OCI-LY1 (cell line): ENCODE measurements around the gene PTPRN2.

Experiments
- H2AFZ ChIP-seq: fragments of 200-600 bp; sonication (generic), shearing (Covaris generic); 2 replicates; pipeline ENCODE4 v1.6.0; 2014; ENCODE audit warnings: antibody characterized with exemption, mild to moderate bottlenecking, low read length
- H3F3A ChIP-seq: fragments of 200-600 bp; sonication (generic), shearing (Covaris generic); 2 replicates; pipeline ENCODE4 v1.6.0; 2014; ENCODE audit warnings: mild to moderate bottlenecking, antibody characterized with exemption, low read length, moderate library complexity; ENCODE audit not compliant: insufficient read depth
- H3K27ac ChIP-seq: fragments of 200-600 bp; sonication (generic); 2 replicates; pipeline ENCODE4 v1.5.1; 2014; ENCODE audit warnings: low read length, mixed run types, mild to moderate bottlenecking, low read depth; ENCODE audit not compliant: poor library complexity, severe bottlenecking
- H3K27me3 ChIP-seq: fragments of 200-600 bp; sonication (generic); 2 replicates; pipeline ENCODE4 v1.6.0; 2014; ENCODE audit warnings: antibody characterized with exemption, mild to moderate bottlenecking, low read length, moderate library complexity; ENCODE audit not compliant: insufficient read depth
- H3K36me3 ChIP-seq: fragments of 200-600 bp; sonication (generic); 2 replicates; pipeline ENCODE4 v1.6.1; 2014; ENCODE audit warnings: mild to moderate bottlenecking, antibody characterized with exemption, low read length, moderate library complexity, mixed read lengths; ENCODE audit not compliant: insufficient read depth
- H3K4me1 ChIP-seq: fragments of 200-600 bp; sonication (generic); 2 replicates; pipeline ENCODE4 v1.5.1; 2014; ENCODE audit warnings: mild to moderate bottlenecking, low read length, moderate library complexity; ENCODE audit not compliant: insufficient read depth, severe bottlenecking
- H3K4me2 ChIP-seq: fragments of 200-600 bp; sonication (generic), shearing (Covaris generic); 2 replicates; pipeline ENCODE4 v1.6.1; 2014; ENCODE audit warnings: low read length
- H3K4me3 ChIP-seq: fragments of 200-600 bp; sonication (generic); 2 replicates; pipeline ENCODE4 v1.5.1; 2014; ENCODE audit warnings: low read length, low read depth, mild to moderate bottlenecking, mixed read lengths; ENCODE audit not compliant: poor library complexity, severe bottlenecking
- H3K79me2 ChIP-seq: fragments of 200-600 bp; shearing (Covaris generic); 2 replicates; pipeline ENCODE4 v1.6.1; 2016; ENCODE audit warnings: mixed run types, low read length, mixed read lengths; ENCODE audit not compliant: insufficient read depth
- H3K9ac ChIP-seq: fragments of 200-600 bp; sonication (generic), shearing (Covaris generic); 2 replicates; pipeline ENCODE4 v1.6.1; 2014; ENCODE audit warnings: mild to moderate bottlenecking, low read length, mixed read lengths
- H3K9me2 ChIP-seq: fragments of 200-600 bp; sonication (generic), shearing (Covaris generic); 2 replicates; pipeline ENCODE4 v1.6.1; 2014; ENCODE audit warnings: low read depth, mild to moderate bottlenecking, low read length, mixed read lengths
- H3K9me3 ChIP-seq: fragments of 200-600 bp; shearing (Covaris generic); 2 replicates; pipeline ENCODE4 v1.6.1; 2014; ENCODE audit warnings: low read length, mixed read lengths
- H4K20me1 ChIP-seq: fragments of 200-600 bp; sonication (generic), shearing (Covaris generic); 2 replicates; pipeline ENCODE4 v1.6.0; 2016; ENCODE audit warnings: mild to moderate bottlenecking, low read length; ENCODE audit not compliant: insufficient read depth
- EZH2 ChIP-seq: fragments of 200-600 bp; sonication (generic), shearing (Covaris generic); IDR thresholded peaks from 2 replicates; pipeline ENCODE4 v1.8.0; 2017; ENCODE audit warnings: borderline replicate concordance, mixed run types, mild to moderate bottlenecking, antibody characterized with exemption, low read length, moderate library complexity, mixed read lengths
- TF ChIP-seq, protein P1 (sequence below): fragments of 200-600 bp; sonication (generic), shearing (Covaris generic); IDR thresholded peaks from 2 replicates; pipeline ENCODE4 v1.5.1; 2017; ENCODE audit warnings: mild to moderate bottlenecking, antibody characterized with exemption, low read length, moderate library complexity, mixed read lengths

PTPRN2 gene

DNA sequence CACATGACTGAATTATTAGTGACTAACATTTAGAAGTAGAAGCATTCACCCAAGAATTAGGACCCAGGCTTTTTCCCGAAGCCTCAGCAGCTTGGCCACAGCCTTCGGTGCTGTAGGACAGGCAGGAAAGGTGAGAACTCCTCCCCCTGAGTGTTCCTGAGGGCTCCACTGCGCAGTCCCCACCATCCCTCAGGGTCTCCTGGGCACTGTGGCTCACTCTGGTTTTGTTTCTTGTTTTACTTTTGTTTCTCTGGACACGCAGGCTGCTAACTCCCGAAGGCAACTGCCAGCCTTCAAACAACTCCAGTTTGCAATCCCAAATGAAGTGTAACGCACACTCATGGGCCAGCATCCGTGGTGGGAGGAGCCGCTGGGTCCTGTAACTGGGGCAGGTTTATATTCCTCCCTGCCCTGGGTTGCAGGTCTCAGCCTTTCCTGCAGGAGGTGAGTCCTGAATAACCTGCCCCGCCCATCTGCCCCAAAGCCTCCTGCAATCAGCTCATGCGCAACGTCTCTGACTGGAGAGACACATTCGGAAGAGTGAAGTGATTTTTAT lies 492.9 kb downstream of the PTPRN2 start:
- TF ChIP-seq EZH2, result no peak
- TF ChIP-seq, protein P1, sequence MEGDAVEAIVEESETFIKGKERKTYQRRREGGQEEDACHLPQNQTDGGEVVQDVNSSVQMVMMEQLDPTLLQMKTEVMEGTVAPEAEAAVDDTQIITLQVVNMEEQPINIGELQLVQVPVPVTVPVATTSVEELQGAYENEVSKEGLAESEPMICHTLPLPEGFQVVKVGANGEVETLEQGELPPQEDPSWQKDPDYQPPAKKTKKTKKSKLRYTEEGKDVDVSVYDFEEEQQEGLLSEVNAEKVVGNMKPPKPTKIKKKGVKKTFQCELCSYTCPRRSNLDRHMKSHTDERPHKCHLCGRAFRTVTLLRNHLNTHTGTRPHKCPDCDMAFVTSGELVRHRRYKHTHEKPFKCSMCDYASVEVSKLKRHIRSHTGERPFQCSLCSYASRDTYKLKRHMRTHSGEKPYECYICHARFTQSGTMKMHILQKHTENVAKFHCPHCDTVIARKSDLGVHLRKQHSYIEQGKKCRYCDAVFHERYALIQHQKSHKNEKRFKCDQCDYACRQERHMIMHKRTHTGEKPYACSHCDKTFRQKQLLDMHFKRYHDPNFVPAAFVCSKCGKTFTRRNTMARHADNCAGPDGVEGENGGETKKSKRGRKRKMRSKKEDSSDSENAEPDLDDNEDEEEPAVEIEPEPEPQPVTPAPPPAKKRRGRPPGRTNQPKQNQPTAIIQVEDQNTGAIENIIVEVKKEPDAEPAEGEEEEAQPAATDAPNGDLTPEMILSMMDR, result no peak
- no peak overlapping the region for H3K27ac ChIP-seq
- no peak overlapping the region for H3K4me2 ChIP-seq
- no peaks in the 10 kb centered on the region for H3K4me1 ChIP-seq
- no peaks in the 10 kb centered on the region for H3K79me2 ChIP-seq
- no peaks in the 10 kb centered on the region for H3K9me2 ChIP-seq
- H3K4me3 ChIP-seq, result no peak overlapping the region
- H2AFZ ChIP-seq, result no peak overlapping the region
- H4K20me1 ChIP-seq, result no peaks in the 10 kb centered on the region
- no peaks in the 10 kb centered on the region for H3K36me3 ChIP-seq
- no peak overlapping the region for H3K9ac ChIP-seq
- no peaks in the 10 kb centered on the region for H3K27me3 ChIP-seq
- H3F3A ChIP-seq, result no peaks in the 10 kb centered on the region; the same call in 1 of the 2 replicates
- no peaks in the 10 kb centered on the region for H3K9me3 ChIP-seq

DNA sequence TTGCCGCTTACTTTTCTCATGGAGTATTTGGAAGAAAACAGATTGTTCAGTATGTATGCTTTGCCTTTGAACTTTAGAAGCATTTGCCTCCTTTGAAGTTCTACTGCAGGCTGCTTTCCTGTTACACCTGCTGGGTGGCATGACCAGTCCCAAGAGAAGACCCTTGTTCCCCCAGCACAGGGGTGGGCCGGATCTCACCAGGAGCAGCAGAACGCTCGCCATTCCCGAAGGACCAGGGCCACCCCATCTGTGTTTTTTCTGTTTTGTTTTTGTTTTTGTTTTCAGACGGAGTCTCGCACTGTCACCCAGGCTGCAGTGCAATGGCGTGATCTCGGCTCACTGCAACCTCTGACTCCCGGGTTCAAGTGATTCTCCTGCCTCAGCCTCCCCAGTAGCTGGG lies 493.6 kb downstream of the PTPRN2 start:
- Histone ChIP-seq H2AFZ (no peak overlapping the region), H3K79me2 (no peaks in the 10 kb centered on the region), H3K27me3 (no peaks in the 10 kb centered on the region)

DNA sequence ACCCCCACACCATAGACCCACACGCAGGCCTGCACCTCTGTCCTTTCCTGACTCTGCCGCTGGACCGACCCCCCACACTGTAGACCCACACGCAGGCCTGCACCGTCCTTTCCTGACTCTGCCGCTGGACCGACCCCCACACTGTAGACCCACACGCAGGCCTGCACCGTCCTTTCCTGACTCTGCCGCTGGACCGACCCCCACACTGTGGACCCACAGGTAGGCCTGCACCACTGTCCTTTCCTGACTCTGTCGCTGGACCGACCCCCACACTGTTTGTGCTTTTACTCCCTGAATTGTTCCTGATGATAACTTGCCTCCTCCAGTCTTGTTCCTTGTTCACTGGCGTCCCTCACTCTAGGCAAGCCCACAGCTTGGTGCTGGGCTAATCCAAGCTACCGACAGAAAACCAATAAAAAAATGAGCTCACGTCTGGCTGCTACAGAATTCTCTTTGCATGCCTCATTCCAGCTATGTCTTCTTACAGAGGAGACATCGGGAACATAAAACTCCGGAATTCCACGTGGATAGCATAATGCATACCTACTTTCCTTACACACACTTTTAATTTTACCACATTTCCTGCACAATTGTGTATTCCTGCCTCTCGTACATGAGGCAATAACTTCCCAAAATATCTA lies 494.3 kb downstream of the PTPRN2 start:
- Histone ChIP-seq H3K36me3 (no peaks in the 10 kb centered on the region), H2AFZ (no peak overlapping the region), H3K4me2 (no peak overlapping the region), H3K9me3 (no peaks in the 10 kb centered on the region), H3K9me2 (no peaks in the 10 kb centered on the region), H3K27ac (no peak overlapping the region), H3K4me3 (no peak overlapping the region), H3K27me3 (no peaks in the 10 kb centered on the region), H4K20me1 (no peaks in the 10 kb centered on the region), H3F3A (no peaks in the 10 kb centered on the region; the same call in 1 of the 2 replicates), H3K79me2 (no peaks in the 10 kb centered on the region), H3K9ac (no peak overlapping the region), H3K4me1 (no peaks in the 10 kb centered on the region)
- TF ChIP-seq, protein P1, result no peak

More for the DNA sequence above, 493.6 kb downstream of the PTPRN2 start:
- no peaks in the 10 kb centered on the region for H4K20me1 ChIP-seq
- no peak overlapping the region for H3K27ac ChIP-seq
- no peak overlapping the region for H3K4me2 ChIP-seq
- no peaks in the 10 kb centered on the region for H3K9me2 ChIP-seq
- no peaks in the 10 kb centered on the region for H3K36me3 ChIP-seq
- no peak overlapping the region for H3K9ac ChIP-seq
- no peak overlapping the region for H3K4me3 ChIP-seq
- H3K4me1 ChIP-seq, result no peaks in the 10 kb centered on the region
- no peaks in the 10 kb centered on the region; the same call in 1 of the 2 replicates for H3F3A ChIP-seq
- no peaks in the 10 kb centered on the region for H3K9me3 ChIP-seq
- TF ChIP-seq, protein P1, result no peak
- no peak for TF ChIP-seq EZH2
